AG10803 (cell line): ENCODE results near the gene MID1IP1.

Source experiments
- DNase-seq: peaks from one replicate; pipeline ENCODE4 v3.0.0; 2010; ENCODE audit warnings: low read depth
- H3K4me3 ChIP-seq: 2 replicates; pipeline ENCODE4 v1.5.1; 2011; ENCODE audit warnings: mild to moderate bottlenecking, low read length, control low read depth
- TF ChIP-seq, protein P1 (sequence below): conservative IDR thresholded peaks from 2 replicates; pipeline ENCODE4 v1.5.1; 2011; ENCODE audit warnings: mild to moderate bottlenecking, low read length, control low read depth, inconsistent platforms

The MID1IP1 gene

DNA sequence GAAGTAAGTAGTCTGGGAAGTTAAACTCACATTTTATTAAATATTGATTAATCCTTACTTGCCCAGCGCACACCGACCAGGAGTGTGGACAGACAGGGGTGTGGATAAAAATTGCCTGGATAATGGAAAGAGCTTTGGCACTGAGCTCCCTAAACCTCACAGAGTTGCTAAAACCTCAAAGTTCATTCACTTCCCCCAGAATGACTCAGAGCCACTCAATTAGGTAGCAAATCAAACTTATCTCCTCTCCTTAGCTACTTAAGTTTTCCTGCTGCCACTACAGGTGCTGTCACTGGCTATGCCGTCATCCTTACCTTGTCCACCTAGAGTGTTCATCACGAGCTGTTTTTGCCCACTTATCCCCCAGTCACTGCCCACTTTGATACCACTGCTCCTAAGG is 27.0 kb upstream of the MID1IP1 start:
- no peak overlapping the region for H3K4me3 ChIP-seq
- TF ChIP-seq, protein P1, sequence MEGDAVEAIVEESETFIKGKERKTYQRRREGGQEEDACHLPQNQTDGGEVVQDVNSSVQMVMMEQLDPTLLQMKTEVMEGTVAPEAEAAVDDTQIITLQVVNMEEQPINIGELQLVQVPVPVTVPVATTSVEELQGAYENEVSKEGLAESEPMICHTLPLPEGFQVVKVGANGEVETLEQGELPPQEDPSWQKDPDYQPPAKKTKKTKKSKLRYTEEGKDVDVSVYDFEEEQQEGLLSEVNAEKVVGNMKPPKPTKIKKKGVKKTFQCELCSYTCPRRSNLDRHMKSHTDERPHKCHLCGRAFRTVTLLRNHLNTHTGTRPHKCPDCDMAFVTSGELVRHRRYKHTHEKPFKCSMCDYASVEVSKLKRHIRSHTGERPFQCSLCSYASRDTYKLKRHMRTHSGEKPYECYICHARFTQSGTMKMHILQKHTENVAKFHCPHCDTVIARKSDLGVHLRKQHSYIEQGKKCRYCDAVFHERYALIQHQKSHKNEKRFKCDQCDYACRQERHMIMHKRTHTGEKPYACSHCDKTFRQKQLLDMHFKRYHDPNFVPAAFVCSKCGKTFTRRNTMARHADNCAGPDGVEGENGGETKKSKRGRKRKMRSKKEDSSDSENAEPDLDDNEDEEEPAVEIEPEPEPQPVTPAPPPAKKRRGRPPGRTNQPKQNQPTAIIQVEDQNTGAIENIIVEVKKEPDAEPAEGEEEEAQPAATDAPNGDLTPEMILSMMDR: no peak
- no peak for DNase-seq

DNA sequence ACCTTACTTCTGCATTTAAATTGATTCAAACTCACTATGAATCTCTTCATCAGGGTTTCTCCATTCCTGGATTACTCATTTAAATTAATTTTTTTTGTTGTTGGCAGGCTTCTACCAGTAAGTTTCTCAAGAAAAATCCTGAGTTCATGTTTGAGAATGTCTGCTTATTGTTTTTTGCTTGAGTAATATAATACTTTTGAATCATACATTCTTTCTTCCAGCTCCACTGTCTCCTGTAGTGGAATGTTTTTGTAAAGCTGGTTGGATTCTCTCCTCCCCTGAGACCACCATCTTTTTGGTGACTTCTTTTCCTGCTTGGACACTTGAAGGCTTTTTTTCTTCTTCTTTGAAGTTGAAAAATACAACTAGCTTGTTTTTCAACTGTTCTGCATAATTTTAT is 4.3 kb upstream of the MID1IP1 start:
- no peak overlapping the region for H3K4me3 ChIP-seq
- TF ChIP-seq, protein P1: no peak
- DNase-seq: no peak

DNA sequence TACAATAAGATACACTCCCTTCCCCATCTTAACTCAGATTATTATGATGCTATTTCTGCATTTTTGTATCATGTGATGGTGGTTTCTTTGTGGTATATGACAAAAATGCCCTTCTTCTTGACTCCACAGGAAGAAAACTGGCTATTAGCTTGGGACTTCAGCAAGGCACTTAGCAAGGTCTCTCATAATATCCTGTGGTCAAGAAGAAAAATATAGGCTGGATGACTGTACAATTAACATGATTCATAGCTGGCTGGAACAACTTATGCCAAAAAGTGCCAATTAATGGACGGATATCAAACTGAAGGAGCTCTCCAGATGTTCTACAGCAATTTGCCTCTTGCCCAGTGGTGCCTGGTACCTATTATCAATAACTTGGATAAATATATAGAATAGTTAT is 2.3 kb upstream of the MID1IP1 start:
- no peak overlapping the region for H3K4me3 ChIP-seq
- DNase-seq: peak; percentile 64
- TF ChIP-seq, protein P1: no peak

DNA sequence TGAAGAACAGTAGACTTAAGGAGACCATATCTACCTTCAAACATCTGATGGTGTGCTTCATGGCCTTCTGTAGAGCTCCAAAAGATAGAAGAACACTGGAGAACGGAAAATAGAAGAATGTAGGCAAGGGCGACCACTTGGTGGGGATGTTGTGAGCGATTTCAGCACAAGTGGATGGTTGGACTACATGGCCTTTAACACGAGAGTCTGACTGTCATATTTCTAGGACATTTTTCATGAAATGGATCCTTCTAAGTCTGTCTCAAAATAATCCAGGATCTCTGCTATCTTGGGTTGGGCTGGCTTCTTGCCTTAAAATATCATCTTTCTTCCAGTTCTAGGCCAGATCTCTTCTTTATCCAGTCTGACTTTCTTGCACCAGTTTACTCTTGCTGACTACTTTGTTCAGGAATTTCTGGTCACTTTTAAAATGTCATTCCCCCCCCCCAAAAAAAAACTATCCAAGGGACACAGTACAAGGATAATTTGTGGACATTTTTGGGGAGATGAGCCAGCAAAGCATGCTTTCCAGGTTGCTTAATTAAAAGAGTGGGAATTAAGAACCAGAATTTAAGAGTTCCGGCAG is 1.2 kb upstream of the MID1IP1 start:
- H3K4me3 ChIP-seq: no peak overlapping the region
- no peak for DNase-seq
- TF ChIP-seq, protein P1: no peak

DNA sequence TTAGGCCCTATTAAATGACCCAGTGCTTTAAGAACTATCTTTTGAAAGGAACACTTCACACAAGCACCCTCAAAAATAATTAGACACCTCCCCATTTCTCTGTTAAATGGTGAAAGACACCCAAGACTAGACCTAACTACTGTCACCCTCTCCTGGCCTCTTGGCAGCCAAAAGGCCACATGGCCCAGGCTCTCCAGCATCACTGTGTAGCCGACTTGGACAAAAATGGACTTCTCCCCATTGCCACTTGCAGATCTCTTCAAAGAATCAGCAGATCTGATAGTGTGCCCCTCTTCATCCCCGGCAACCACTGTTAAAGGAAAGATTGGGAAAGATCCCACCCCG is 2.0 kb downstream of the MID1IP1 start:
- H3K4me3 ChIP-seq: peak overlapping the region; percentile 76
- TF ChIP-seq, protein P1: no peak
- no peak for DNase-seq

DNA sequence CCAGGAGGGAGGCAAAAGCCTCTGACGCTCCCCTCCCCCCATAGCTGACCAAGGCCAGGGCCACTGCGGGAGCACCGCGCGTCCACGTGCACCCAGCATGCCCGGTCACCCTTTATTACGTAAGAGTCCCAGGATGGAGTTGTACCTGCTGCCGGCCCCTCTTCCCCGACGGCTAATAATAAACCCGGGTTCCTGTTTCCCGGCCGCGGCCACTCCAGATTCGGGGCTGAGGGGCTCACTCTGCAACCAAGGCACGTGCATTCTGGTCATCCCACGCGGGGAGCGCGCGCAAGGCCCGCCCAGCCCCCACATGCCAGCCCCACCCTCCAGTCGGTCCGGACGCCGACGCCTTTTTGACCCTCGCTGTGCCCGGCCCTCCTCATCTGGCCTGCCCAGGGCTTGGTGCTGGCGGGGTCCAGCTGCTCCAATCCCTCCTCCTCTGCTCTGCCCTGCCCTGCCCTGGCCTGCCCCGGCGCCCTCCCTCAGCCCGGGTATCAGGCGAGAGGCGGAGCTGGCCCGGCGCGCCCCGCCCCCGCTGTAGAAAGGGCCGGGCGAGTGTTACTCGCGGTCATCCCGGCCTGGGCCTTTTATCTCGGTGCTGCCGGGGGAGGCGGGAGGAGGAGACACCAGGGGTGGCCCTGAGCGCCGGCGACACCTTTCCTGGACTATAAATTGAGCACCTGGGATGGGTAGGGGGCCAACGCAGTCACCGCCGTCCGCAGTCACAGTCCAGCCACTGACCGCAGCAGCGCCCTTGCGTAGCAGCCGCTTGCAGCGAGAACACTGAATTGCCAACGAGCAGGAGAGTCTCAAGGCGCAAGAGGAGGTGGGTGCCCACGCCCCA is 2.6 kb downstream of the MID1IP1 start:
- peak overlapping the region; percentile 76 for H3K4me3 ChIP-seq
- peak; percentile 61 for DNase-seq
- TF ChIP-seq, protein P1: no peak

DNA sequence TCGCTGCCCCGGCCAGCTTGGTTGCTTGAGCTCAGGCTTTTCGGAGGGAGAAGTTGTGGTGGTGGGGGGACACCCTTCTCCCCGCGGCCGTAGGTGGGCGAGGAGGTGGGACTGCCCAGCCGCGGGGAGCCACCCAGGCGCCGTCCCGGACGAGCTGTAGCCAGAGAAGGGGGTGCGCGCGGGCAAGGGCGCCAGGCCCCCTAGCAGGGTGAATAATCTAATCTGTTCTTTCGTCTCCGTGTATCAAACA is 3.1 kb downstream of the MID1IP1 start:
- TF ChIP-seq, protein P1: no peak
- DNase-seq: no peak
- peak overlapping the region; percentile 76 for H3K4me3 ChIP-seq
